HepG2 (cell line): ENCODE results near the gene FBF1. TPM values are rescaled to one million over a fixed set of nuclear protein-coding genes. Genes with fewer than 3 reads are reported as not detected.

Experiments used
- ERF ChIP-seq: IDR thresholded peaks from 2 replicates; pipeline ENCODE4 v1.6.1; 2018; ENCODE audit warnings: missing biosample characterization, missing genetic modification reagents
- FIP1L1 ChIP-seq: fragments of 200-400 bp; formaldehyde crosslinking; IDR thresholded peaks from 2 replicates; pipeline ENCODE4 v1.6.1; 2018; ENCODE audit warnings: low read depth, mild to moderate bottlenecking, low read length, moderate library complexity, borderline replicate concordance; ENCODE audit not compliant: insufficient read depth
- HNRNPL ChIP-seq: fragments of 200-400 bp; formaldehyde crosslinking; IDR thresholded peaks from 2 replicates; pipeline ENCODE4 v1.6.1; 2017; ENCODE audit warnings: mild to moderate bottlenecking, low read depth, low read length
- HOXA3 ChIP-seq: sonication (generic); formaldehyde crosslinking; IDR thresholded peaks from 2 replicates; pipeline ENCODE4 v1.5.0; 2020; ENCODE audit warnings: missing genetic modification reagents
- KMT2A ChIP-seq: sonication (generic); formaldehyde crosslinking; IDR thresholded peaks from 2 replicates; pipeline ENCODE4 v1.4.0; 2020; ENCODE audit warnings: missing genetic modification reagents
- MAZ ChIP-seq, 2 experiments: sonication (generic) in 1 of 2; formaldehyde crosslinking in 1 of 2; IDR thresholded peaks; 2 replicates each; pipeline versions ENCODE4 v1.5.0 to v1.6.1; 2012 to 2020; ENCODE audit warnings: low read depth in 2 of 2, mild to moderate bottlenecking in 2 of 2, borderline replicate concordance in 1 of 2, improper control_type of control experiment in 1 of 2, low read length in 1 of 2, missing genetic modification reagents in 1 of 2, moderate library complexity in 1 of 2
- MYC ChIP-seq: sonication (generic); formaldehyde crosslinking; IDR thresholded peaks from 2 replicates; pipeline ENCODE4 v1.9.0; 2021; ENCODE audit warnings: missing genetic modification reagents, borderline replicate concordance
- PAWR ChIP-seq: sonication (generic); formaldehyde crosslinking; IDR thresholded peaks from 2 replicates; pipeline ENCODE4 v1.4.0; 2020; ENCODE audit warnings: missing genetic modification reagents, mild to moderate bottlenecking, borderline replicate concordance
- SMAD3 ChIP-seq: sonication (generic); formaldehyde crosslinking; IDR thresholded peaks from 2 replicates; pipeline ENCODE4 v1.4.0; 2020; ENCODE audit warnings: missing genetic modification reagents
- ZFP90 ChIP-seq: sonication (generic); formaldehyde crosslinking; IDR thresholded peaks from 2 replicates; pipeline ENCODE4 v1.8.0; 2022; ENCODE audit warnings: missing genetic modification reagents, mild to moderate bottlenecking, inconsistent platforms, borderline replicate concordance
- ZNF230 ChIP-seq: sonication (generic); formaldehyde crosslinking; IDR thresholded peaks from 2 replicates; pipeline ENCODE4 v1.4.0; 2020; ENCODE audit warnings: mild to moderate bottlenecking, missing genetic modification reagents
- ZNF446 ChIP-seq: sonication (generic); formaldehyde crosslinking; IDR thresholded peaks from 2 replicates; pipeline ENCODE4 v1.5.0; 2020; ENCODE audit warnings: mild to moderate bottlenecking, missing genetic modification reagents
- ZNF569 ChIP-seq: sonication (generic); formaldehyde crosslinking; IDR thresholded peaks from 2 replicates; pipeline ENCODE4 v1.5.0; 2020; ENCODE audit warnings: mild to moderate bottlenecking, missing genetic modification reagents, moderate library complexity, borderline replicate concordance
- ZNF614 ChIP-seq: IDR thresholded peaks from 2 replicates; pipeline ENCODE4 v1.6.1; 2018; ENCODE audit warnings: missing biosample characterization, missing genetic modification reagents, inconsistent platforms, borderline replicate concordance
- polyA plus RNA-seq, 8 experiments: library from polyadenylated mRNA; depleted of rRNA in 3 of 8; stranded (reverse) in 7 of 8; unstranded in 1 of 8; fragments of >200 nt; fragmentation: Illumina TruSeq in 4 of 8; extraction: Trizol in 4 of 8; gene quantifications; 2 replicates each; pipeline versions ENCODE4 v1.2.1 to v1.2.3, GENCODE V29; 2011 to 2016; ENCODE audit warnings: low read depth in 4 of 8, missing spikeins in 1 of 8, mixed read lengths in 1 of 8; ENCODE audit not compliant: insufficient read depth in 1 of 8
- total RNA-seq, 5 experiments: library from RNA; depleted of rRNA; stranded (reverse); fragments of >200 nt; fragmentation: Illumina TruSeq; extraction: Trizol; gene quantifications; 2 replicates each; pipeline ENCODE4 v1.2.3, GENCODE V29; 2016; ENCODE audit warnings: low read depth in 1 of 5
- TF ChIP-seq, protein P1 (sequence below): sonication (generic); formaldehyde crosslinking; IDR thresholded peaks from 2 replicates; pipeline ENCODE4 v1.9.0; 2021; ENCODE audit warnings: missing genetic modification reagents, mild to moderate bottlenecking, borderline replicate concordance
- TF ChIP-seq, protein P2 (sequence below): sonication (generic); formaldehyde crosslinking; IDR thresholded peaks from 2 replicates; pipeline ENCODE4 v1.5.1; 2020; ENCODE audit warnings: missing genetic modification reagents, mild to moderate bottlenecking, borderline replicate concordance

FBF1 gene
- total and polyA plus RNA-seq, 2 of the 13 experiments (the other 11 are each of a cell fraction or from before 2014, with no cell fraction given), result 2.4 to 8.1 TPM

DNA sequence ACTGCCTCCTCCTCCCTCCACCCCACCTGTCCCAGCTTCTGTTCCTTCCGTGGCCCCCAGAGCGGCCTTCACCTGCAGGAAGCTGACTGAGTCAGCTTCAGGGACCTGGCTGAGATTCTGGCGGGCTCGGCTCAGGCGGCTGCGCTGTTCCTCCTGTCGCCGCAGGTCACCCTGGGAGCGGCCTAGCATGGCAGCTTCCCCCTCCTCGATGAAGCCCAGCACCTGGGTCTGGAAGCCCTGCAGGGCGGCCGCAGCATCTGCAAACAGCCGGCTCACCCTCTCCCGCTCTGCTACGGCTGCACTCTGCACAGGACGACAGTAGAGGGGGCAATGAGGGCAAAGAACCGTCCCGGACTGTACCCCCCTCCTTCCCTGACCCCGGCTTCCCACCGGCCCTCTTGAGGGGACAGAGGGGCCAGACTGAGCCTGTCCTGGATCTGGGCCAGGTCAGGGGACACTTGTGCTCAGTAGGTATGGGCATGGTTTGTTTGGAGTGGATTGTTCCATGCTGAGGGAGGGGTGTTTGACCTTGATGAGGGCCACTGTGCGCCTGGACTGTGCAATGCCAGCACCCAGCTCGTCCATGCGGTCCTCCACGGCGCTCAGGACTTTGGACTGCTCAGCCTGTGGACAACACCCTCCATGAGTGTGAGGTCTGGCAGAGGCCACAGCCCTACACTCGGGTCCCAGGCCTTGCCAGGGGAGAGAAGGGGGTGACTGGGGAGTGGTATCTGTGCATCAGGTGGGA, 64.5 kb downstream of the FBF1 start (continued):
- TF ChIP-seq, protein P1, sequence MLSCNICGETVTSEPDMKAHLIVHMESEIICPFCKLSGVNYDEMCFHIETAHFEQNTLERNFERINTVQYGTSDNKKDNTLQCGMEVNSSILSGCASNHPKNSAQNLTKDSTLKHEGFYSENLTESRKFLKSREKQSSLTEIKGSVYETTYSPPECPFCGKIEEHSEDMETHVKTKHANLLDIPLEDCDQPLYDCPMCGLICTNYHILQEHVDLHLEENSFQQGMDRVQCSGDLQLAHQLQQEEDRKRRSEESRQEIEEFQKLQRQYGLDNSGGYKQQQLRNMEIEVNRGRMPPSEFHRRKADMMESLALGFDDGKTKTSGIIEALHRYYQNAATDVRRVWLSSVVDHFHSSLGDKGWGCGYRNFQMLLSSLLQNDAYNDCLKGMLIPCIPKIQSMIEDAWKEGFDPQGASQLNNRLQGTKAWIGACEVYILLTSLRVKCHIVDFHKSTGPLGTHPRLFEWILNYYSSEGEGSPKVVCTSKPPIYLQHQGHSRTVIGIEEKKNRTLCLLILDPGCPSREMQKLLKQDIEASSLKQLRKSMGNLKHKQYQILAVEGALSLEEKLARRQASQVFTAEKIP, result no peak
- peak; percentile 90 for TF ChIP-seq SMAD3 (CRISPR knock-in tag)
- no peak; the same call in 1 of the 2 replicates for TF ChIP-seq KMT2A (CRISPR knock-in tag)
- peak; percentile 76; the same call in 1 of the 2 replicates for TF ChIP-seq ZNF230 (CRISPR knock-in tag)
- TF ChIP-seq PAWR, result peak; percentile 92; the same call in 1 of the 2 replicates
- peak; percentile 99 for TF ChIP-seq MYC (CRISPR knock-in tag)
- peak; percentile 81 for TF ChIP-seq ERF (CRISPR knock-in tag)
- TF ChIP-seq ZNF614 (CRISPR knock-in tag), result peak; percentile 92; the same call in 1 of the 2 replicates
- no peak for TF ChIP-seq MAZ (IDR thresholded peaks at IDR 0.05; ENCODE audit: borderline replicate concordance, low read depth, low read length)
- TF ChIP-seq MAZ (CRISPR knock-in tag; IDR thresholded peaks at IDR 0.05; ENCODE audit: low read depth), result peak; percentile 91; the same call in 1 of the 2 replicates
- peak; percentile 87; the same call in 1 of the 2 replicates for TF ChIP-seq HNRNPL
- no peak for TF ChIP-seq ZNF569 (CRISPR knock-in tag)
- peak; percentile 97 for TF ChIP-seq HOXA3
- TF ChIP-seq, protein P2, sequence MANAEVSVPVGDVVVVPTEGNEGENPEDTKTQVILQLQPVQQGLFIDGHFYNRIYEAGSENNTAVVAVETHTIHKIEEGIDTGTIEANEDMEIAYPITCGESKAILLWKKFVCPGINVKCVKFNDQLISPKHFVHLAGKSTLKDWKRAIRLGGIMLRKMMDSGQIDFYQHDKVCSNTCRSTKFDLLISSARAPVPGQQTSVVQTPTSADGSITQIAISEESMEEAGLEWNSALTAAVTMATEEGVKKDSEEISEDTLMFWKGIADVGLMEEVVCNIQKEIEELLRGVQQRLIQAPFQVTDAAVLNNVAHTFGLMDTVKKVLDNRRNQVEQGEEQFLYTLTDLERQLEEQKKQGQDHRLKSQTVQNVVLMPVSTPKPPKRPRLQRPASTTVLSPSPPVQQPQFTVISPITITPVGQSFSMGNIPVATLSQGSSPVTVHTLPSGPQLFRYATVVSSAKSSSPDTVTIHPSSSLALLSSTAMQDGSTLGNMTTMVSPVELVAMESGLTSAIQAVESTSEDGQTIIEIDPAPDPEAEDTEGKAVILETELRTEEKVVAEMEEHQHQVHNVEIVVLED (CRISPR knock-in tag), result peak; percentile 84
- TF ChIP-seq FIP1L1, result peak; percentile 90; the same call in 1 of the 2 replicates
- TF ChIP-seq ZNF446, result 0 out of 2 replicates have a peak, but pooled peaks have one; percentile 33
- peak; percentile 67 for TF ChIP-seq ZFP90 (CRISPR knock-in tag)
